NCI-H345 treated with DMSO at 0.1 percent for 48 hours (cell line): ENCODE results near the gene RNF130.
A peak's percentile ranks its signal among the peaks of the same experiment; 100 is the strongest.

Experiments
- DNase-seq: peaks from one replicate; lab custom pipeline; 2025; ENCODE audit not compliant: unreplicated experiment; lab: John Stamatoyannopoulos, UW

The RNF130 gene

GRCh38 chr5:179920175-179920574 lies 151.4 kb downstream of the RNF130 start:
- DNase-seq: no peak

GRCh38 chr5:179919487-179920060 lies 152.0 kb downstream of the RNF130 start:
- no peak for DNase-seq

DNA sequence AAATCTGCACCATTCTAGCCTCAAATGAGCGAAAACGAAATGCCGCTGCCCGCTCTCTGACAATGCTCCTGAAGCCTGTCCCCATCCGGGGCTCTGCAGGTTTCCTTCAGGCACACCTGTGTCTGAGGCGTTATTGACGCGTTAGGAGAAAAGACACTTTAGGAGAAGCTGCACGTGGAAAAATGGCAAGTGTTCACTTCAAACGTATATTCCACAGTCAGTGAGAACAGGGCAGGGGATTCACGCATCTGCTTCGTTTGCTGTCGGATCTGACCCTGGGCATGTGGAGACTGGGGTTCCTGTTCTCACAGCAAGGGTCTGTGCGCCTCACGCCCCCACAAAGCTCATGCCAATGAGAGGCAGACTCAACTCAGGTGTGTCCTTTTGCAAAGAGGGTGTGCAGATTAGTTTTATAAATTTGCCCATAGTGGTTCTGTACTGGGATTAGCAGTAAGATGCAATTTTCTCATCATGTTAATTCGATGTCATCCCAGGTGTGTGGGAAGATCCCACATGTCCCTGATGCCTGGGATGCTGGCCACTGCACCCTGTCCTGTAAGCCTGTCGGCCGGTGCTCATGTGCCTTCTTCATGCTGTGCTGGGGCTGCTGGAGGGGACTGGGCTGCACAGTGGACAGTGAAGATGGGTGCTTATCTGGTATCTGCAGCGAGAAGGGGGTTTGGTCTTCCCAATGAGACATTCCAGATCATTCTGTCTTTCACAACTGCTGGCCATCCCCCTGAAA lies 152.6 kb downstream of the RNF130 start:
- no peak for DNase-seq

GRCh38 chr5:179916523-179916922 lies 155.0 kb downstream of the RNF130 start:
- DNase-seq: no peak

DNA sequence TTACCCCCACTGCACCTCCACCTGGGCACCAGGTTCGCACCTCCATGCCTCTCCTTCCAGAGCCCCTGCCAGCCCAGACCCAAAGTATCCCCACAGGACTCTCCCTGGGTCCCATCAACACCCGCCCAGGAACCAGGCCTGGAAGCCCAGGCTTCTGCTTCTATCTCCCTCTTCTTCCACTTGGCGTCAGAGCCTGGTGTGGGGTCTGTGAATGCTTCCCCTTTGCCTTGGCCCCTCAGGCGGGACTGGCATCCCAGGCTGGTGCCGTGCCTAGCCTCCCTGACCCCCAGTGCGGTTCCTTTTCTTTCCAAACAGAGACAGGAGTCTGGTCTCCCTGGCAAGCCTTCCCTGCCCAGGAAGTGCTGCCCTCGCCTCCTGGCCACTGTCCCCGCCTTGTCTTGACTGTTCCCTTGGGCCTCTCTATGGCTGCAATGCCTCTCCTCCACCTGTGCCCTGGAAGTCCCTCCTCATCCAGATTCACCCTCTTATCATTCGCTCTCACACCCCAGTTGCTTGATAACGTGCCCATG lies 156.1 kb downstream of the RNF130 start:
- DNase-seq: no peak

DNA sequence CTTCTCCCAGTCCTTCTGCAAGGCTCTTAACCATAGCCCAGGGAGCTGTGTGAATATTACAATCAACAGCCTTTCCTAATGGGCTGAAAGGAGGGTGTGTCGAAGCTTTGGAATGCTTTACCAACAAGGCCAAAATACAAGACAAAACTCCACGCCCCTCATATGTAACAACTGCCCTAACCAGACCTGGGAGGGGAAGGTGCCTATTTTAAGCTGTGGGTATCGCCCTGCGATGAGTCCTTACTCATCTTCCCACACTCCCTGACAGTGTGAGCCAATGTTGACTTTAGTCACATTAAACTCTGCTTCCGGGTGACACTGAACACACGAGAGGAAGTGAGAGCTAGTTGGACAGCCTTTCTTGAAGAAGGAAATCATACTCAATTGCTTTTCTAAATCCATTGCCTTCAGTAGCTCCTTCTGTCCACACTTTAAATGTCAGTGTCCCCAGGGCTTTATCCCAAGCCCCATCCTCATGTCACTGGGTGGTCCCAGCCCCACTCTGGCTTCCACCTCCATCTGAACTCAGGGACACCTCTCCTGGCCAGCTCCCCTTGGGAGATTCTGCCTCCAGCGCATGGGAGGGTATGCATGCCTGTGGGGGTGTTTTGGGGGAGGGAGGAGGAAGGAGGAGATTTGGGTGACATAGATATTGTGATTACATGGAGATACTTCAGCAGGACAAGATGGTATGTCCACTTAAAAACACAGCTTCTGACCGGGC lies 157.4 kb downstream of the RNF130 start:
- DNase-seq: no peak

DNA sequence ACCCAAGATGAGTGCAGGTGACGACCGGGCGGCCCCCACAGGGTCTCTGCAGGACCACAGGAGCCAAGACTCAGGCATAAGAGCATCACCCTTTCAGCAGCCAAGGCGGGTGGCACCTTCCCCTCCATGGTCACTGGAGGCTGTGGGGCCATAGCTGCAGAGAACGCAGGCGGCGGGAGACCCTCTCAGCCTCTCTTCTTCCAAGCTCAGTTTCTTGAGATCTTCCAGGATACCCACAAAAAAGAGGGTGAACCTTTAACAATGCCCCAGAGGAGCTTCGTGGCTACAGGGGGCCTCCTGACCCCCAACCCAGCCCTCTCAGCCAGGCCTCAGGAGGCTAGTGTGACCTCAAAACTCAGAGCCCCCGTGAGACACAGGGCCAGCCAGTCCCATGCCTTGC lies 158.1 kb downstream of the RNF130 start:
- no peak for DNase-seq

DNA sequence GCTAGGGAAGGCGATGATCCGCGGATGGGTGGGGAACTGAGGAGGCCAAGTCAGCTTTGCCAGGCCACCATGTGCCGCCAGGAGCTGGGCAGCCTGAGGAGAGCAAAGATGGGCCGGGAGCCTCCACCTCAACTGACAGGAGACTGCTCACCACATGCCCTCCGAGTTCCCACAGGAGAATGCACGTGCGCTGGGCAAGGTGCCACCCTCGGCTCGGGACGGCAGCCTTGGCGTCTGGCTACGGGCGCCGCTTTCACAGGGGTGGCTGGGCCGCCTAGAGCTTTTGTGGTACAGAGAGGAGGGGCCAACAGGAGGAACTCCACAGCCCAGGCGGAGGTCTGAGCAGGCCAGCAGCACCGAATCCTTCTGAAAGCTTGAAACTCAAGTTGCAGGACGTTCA lies 158.6 kb downstream of the RNF130 start:
- DNase-seq: no peak

- DNase-seq: no peak
These were observed 159.2 kb downstream of the RNF130 start for GRCh38 chr5:179912386-179912785.

DNA sequence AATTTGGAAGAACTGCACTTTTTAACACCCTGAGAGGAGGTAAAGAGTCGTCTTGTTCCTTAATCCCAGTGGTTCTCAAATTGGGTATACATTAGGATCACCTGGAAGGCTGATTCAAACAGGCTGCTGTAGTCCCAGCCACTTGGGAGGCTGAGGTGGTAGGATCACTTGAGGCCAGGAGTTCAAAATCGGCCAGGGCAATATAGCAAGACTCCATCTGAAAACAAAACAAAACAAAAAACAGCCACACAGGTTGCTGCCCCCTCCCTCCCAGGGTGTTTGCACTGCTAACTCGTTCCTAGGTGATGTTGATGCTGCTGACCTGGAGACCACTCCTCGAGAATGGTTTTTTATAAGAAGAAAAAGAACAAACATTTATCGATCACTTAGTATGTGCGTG lies 162.3 kb downstream of the RNF130 start:
- DNase-seq: no peak

GRCh38 chr5:179908528-179908927 lies 163.0 kb downstream of the RNF130 start:
- no peak for DNase-seq

DNA sequence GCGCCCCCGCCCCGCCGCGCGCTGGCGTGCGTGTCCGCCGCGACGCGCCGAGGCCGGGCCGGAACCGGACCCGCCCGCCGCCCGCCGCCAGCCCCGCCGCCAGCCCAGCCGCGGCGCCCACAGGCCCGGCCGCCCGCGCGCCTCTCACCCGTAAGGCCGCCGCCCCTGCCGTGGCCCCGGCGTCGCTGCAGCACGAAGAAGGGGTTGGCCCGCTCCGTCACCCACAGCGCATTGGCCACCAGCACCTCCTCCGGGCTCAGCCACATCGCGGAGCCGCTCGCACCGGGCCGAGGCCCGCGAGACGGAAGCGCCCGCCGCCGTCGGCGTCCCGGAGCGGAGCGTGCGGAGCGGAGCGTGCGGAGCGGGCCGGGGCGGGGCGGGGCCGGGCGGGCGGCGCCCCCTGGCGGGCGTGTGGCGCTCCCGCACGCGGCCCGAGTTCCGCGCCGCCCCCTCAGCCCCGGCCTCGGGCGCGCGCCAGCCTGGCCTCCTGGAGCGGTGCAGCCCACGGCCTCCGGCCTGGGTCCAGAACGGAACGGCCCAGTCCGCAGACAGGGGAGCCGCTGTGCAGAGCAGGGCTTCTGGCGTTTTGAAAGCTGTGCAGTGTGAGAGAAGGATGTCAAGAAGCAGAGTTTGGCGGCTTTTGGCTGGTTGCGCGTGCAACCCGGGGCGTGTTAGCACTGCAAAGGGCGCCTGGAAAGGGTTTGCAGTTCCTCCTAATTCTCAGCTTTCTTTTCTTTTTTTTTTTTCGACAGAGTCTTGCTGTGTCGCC lies 163.8 kb downstream of the RNF130 start, which contains the start of gene TBC1D9B:
TSS of gene TBC1D9B (minus strand) at position 342 of the 769 bp plus-strand sequence. CDS start at position 266, 76 bp downstream.
- peak; percentile 54 for DNase-seq

DNA sequence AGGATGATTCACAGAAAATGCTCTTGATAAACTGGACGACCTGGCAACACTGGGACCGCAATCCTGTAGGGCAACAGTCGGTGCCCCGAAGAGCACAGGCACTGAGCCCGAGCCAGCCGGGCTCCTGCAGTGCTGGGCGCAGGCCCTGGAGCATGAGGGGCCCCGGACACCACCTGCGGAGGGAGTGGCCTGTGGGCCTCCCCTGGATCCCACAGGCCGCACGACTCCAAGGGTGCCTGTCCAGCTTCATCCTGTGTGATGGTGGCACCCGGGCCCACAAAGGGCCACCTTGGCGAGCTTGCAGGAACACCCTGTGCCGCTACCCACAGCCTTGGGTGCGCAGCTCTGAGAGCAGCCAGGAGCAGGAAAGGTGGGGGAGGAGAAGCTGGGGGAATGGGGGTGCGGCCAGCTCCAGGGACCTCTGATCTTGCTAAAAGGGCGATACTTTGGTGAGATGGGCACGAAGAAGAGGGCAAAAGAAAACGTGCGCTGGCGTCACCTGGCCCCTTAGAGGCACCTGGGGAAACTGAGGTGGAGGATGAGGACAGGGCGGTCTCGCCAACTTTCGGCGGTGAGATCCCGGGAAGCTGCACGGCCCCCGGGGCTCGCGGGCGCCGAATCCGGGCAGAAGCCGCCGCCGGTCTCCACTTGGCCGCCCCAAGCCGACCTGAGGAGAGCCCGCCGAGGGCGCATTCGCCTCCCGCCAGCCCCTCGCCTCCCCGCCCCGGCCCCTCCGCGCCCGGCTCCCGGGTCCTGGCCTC lies 164.6 kb downstream of the RNF130 start:
- DNase-seq: no peak

- DNase-seq: no peak
These were observed 165.2 kb downstream of the RNF130 start for GRCh38 chr5:179906294-179906794.

GRCh38 chr5:179905161-179905560 lies 166.4 kb downstream of the RNF130 start:
- no peak for DNase-seq
